KMS-11 (cell line): ENCODE measurements around the gene TEAD1.

Experiments used
- H2AFZ ChIP-seq: fragments of 200-600 bp; sonication (generic); 2 replicates; pipeline ENCODE4 v1.6.1; 2016; ENCODE audit warnings: antibody characterized with exemption, mixed run types, low read depth
- H3K27ac ChIP-seq: fragments of 200-600 bp; sonication (generic); 2 replicates; pipeline ENCODE4 v1.6.1; 2016; ENCODE audit warnings: mild to moderate bottlenecking, mixed run types
- H3K27me3 ChIP-seq: fragments of 200-600 bp; sonication (generic); 2 replicates; pipeline ENCODE4 v1.6.1; 2017; ENCODE audit warnings: mild to moderate bottlenecking, low read depth, mixed run types, moderate library complexity; ENCODE audit not compliant: insufficient read depth
- H3K36me3 ChIP-seq: fragments of 200-600 bp; sonication (generic); 2 replicates; pipeline ENCODE4 v1.6.1; 2017; ENCODE audit warnings: mild to moderate bottlenecking, mixed run types; ENCODE audit not compliant: insufficient read depth
- H3K4me1 ChIP-seq: fragments of 200-600 bp; sonication (generic); 2 replicates; pipeline ENCODE4 v1.6.1; 2016; ENCODE audit warnings: mild to moderate bottlenecking, low read depth, mixed run types; ENCODE audit not compliant: poor library complexity, severe bottlenecking
- H3K4me2 ChIP-seq: fragments of 200-600 bp; sonication (generic); 2 replicates; pipeline ENCODE4 v1.7.0; 2016; ENCODE audit warnings: mild to moderate bottlenecking, mixed run types
- H3K4me3 ChIP-seq: fragments of 200-600 bp; sonication (generic); IDR thresholded peaks from 2 replicates; pipeline ENCODE4 v1.6.1; 2017; ENCODE audit warnings: low read depth, low read length, mixed read lengths; ENCODE audit not compliant: insufficient read depth
- H3K79me2 ChIP-seq: fragments of 200-600 bp; sonication (generic); 2 replicates; pipeline ENCODE4 v1.6.1; 2016; ENCODE audit warnings: low read depth, mixed run types; ENCODE audit not compliant: insufficient read depth
- H3K9ac ChIP-seq: fragments of 200-600 bp; sonication (generic); 2 replicates; pipeline ENCODE4 v1.6.1; 2016; ENCODE audit warnings: mild to moderate bottlenecking, mixed run types
- H4K20me1 ChIP-seq: fragments of 200-600 bp; sonication (generic); 2 replicates; pipeline ENCODE4 v1.6.1; 2016; ENCODE audit warnings: mild to moderate bottlenecking, mixed run types; ENCODE audit not compliant: insufficient read depth
- TF ChIP-seq, protein P1 (sequence below): fragments of 200-600 bp; sonication (generic); conservative IDR thresholded peaks from 2 replicates; pipeline ENCODE4 v1.6.1; 2017; ENCODE audit warnings: low read depth, mild to moderate bottlenecking, antibody characterized with exemption, low read length, moderate library complexity, mixed read lengths

Gene TEAD1

DNA sequence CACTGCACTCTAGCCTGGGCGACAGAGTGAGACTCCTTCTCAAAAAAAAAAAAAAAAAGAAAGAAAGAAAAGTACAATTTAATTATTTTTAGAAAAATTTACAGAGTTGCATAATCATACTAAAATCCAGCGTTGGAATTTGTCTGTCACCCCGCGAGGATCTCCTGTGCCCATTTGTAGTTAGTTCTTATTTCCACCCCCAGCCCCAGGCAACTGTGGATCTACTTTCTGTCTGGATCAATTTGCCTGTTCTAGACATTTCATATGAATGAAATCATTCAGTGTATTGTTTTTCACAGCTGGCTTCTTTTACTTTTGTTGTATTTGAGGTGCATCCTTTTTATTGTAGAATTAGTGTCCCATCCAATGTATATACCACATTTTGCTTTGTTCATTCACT, 232.3 kb downstream of the TEAD1 start:
- Histone ChIP-seq H4K20me1 (no peaks in the 10 kb centered on the region), H3K79me2 (no peaks in the 10 kb centered on the region), H3K9ac (no peak overlapping the region), H3K4me2 (no peak overlapping the region), H3K36me3 (no peaks in the 10 kb centered on the region), H2AFZ (no peak overlapping the region), H3K27ac (no peak overlapping the region), H3K27me3 (no peaks in the 10 kb centered on the region), H3K4me1 (peaks cover 4% of the 10 kb centered on the region), H3K4me3 (no peak overlapping the region)
- TF ChIP-seq, protein P1, sequence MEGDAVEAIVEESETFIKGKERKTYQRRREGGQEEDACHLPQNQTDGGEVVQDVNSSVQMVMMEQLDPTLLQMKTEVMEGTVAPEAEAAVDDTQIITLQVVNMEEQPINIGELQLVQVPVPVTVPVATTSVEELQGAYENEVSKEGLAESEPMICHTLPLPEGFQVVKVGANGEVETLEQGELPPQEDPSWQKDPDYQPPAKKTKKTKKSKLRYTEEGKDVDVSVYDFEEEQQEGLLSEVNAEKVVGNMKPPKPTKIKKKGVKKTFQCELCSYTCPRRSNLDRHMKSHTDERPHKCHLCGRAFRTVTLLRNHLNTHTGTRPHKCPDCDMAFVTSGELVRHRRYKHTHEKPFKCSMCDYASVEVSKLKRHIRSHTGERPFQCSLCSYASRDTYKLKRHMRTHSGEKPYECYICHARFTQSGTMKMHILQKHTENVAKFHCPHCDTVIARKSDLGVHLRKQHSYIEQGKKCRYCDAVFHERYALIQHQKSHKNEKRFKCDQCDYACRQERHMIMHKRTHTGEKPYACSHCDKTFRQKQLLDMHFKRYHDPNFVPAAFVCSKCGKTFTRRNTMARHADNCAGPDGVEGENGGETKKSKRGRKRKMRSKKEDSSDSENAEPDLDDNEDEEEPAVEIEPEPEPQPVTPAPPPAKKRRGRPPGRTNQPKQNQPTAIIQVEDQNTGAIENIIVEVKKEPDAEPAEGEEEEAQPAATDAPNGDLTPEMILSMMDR: no peak

- H4K20me1 ChIP-seq: no peaks in the 10 kb centered on the region
- H3K36me3 ChIP-seq: no peaks in the 10 kb centered on the region
- no peak overlapping the region for H3K9ac ChIP-seq
- H3K4me2 ChIP-seq: no peak overlapping the region
- no peaks in the 10 kb centered on the region for H3K27me3 ChIP-seq
- no peaks in the 10 kb centered on the region for H3K4me1 ChIP-seq
- H3K4me3 ChIP-seq: no peak overlapping the region
- TF ChIP-seq, protein P1: no peak
- no peak overlapping the region for H2AFZ ChIP-seq
- no peak overlapping the region for H3K27ac ChIP-seq
- H3K79me2 ChIP-seq: no peaks in the 10 kb centered on the region
Observed at GRCh38 chr11:12909879-12910278, 235.7 kb downstream of the TEAD1 start.

GRCh38 chr11:12914400-12914912, 240.2 kb downstream of the TEAD1 start:
- no peaks in the 10 kb centered on the region for H4K20me1 ChIP-seq
- no peaks in the 10 kb centered on the region for H3K4me1 ChIP-seq
- H3K4me3 ChIP-seq: no peak overlapping the region
- H3K36me3 ChIP-seq: no peaks in the 10 kb centered on the region
- H3K79me2 ChIP-seq: no peaks in the 10 kb centered on the region
- no peak overlapping the region for H3K9ac ChIP-seq
- H2AFZ ChIP-seq: no peak overlapping the region
- TF ChIP-seq, protein P1: peak; percentile 60
- no peaks in the 10 kb centered on the region for H3K27me3 ChIP-seq
- no peak overlapping the region for H3K27ac ChIP-seq
- no peak overlapping the region for H3K4me2 ChIP-seq

- TF ChIP-seq, protein P1: no peak
- no peaks in the 10 kb centered on the region for H3K27me3 ChIP-seq
- no peak overlapping the region for H2AFZ ChIP-seq
- no peak overlapping the region for H3K27ac ChIP-seq
- H4K20me1 ChIP-seq: no peaks in the 10 kb centered on the region
- no peak overlapping the region for H3K4me2 ChIP-seq
- H3K79me2 ChIP-seq: no peaks in the 10 kb centered on the region
- no peak overlapping the region for H3K9ac ChIP-seq
- no peak overlapping the region for H3K4me3 ChIP-seq
- no peaks in the 10 kb centered on the region for H3K36me3 ChIP-seq
- no peaks in the 10 kb centered on the region for H3K4me1 ChIP-seq
Observed at GRCh38 chr11:12915093-12915492, 240.9 kb downstream of the TEAD1 start.
